OCI-LY7 (cell line): ENCODE results near the gene MIPEP. TPM values are rescaled to one million over a fixed set of nuclear protein-coding genes. Genes with fewer than 3 reads are reported as not detected.

ENCODE experiments used
- BruUV-seq: library from RNA; stranded (reverse); fragments of 400-500 nt; replicated peaks from 2 replicates; lab custom pipeline; 2021; lab: Mats Ljungman, UMichigan
- CTCF ChIA-PET: fragments of 300-600 bp; sonication (Branson Sonifier 250); formaldehyde crosslinking; loops from one replicate; lab custom pipeline; 2022; ENCODE audit warnings: antibody characterized with exemption; ENCODE audit not compliant: unreplicated experiment; lab: Charles Lee
- POLR2A ChIA-PET: fragments of 300-600 bp; sonication (Branson Sonifier 250); formaldehyde crosslinking; loops from one replicate; lab custom pipeline; 2022; ENCODE audit warnings: antibody characterized with exemption; lab: Charles Lee
- DNase-seq: peaks from one replicate; pipeline ENCODE4 v3.0.0-alpha.2; 2015; ENCODE audit warnings: low spot score
- H2AFZ ChIP-seq: fragments of 200-600 bp; sonication (generic), shearing (Covaris generic); 2 replicates; pipeline ENCODE4 v1.6.1; 2014; ENCODE audit warnings: mild to moderate bottlenecking, antibody characterized with exemption, low read length, moderate library complexity
- H3K27ac ChIP-seq: fragments of 200-600 bp; sonication (generic); 2 replicates; pipeline ENCODE4 v1.5.1; 2014; ENCODE audit warnings: mixed run types, low read depth, mild to moderate bottlenecking, moderate library complexity, low read length, inconsistent platforms; ENCODE audit not compliant: poor library complexity, severe bottlenecking
- H3K36me3 ChIP-seq: fragments of 200-600 bp; sonication (generic); 2 replicates; pipeline ENCODE4 v1.6.1; 2014; ENCODE audit warnings: mild to moderate bottlenecking, antibody characterized with exemption, low read length, moderate library complexity, mixed read lengths; ENCODE audit not compliant: insufficient read depth
- H3K4me1 ChIP-seq: fragments of 200-600 bp; sonication (generic); 2 replicates; pipeline ENCODE4 v1.5.1; 2014; ENCODE audit warnings: mild to moderate bottlenecking, low read length; ENCODE audit not compliant: insufficient read depth, poor library complexity, severe bottlenecking
- H3K4me2 ChIP-seq: fragments of 200-600 bp; sonication (generic); 2 replicates; pipeline ENCODE4 v1.6.1; 2014; ENCODE audit warnings: mild to moderate bottlenecking, low read length
- H3K4me3 ChIP-seq: fragments of 200-600 bp; sonication (generic); 2 replicates; pipeline ENCODE4 v1.5.1; 2014; ENCODE audit warnings: mild to moderate bottlenecking, low read depth, low read length; ENCODE audit not compliant: poor library complexity, severe bottlenecking
- H3K79me2 ChIP-seq: fragments of 200-600 bp; sonication (generic); 2 replicates; pipeline ENCODE4 v1.6.1; 2016; ENCODE audit warnings: low read depth, mild to moderate bottlenecking, low read length, moderate library complexity, mixed read lengths; ENCODE audit not compliant: insufficient read depth
- H3K9me2 ChIP-seq: fragments of 200-600 bp; sonication (generic); 2 replicates; pipeline ENCODE4 v1.6.1; 2016; ENCODE audit warnings: mild to moderate bottlenecking, low read length, mixed read lengths; ENCODE audit not compliant: insufficient read depth
- H3K9me3 ChIP-seq: fragments of 200-600 bp; sonication (generic); 2 replicates; pipeline ENCODE4 v1.6.1; 2014; ENCODE audit warnings: mild to moderate bottlenecking, mixed run types, low read length, mixed read lengths
- H4K20me1 ChIP-seq: fragments of 200-600 bp; sonication (generic); 2 replicates; pipeline ENCODE4 v1.6.1; 2014; ENCODE audit warnings: mild to moderate bottlenecking, antibody characterized with exemption, low read length, moderate library complexity, mixed read lengths; ENCODE audit not compliant: insufficient read depth
- EZH2phosphoT487 ChIP-seq: fragments of 200-600 bp; sonication (generic); IDR thresholded peaks from 2 replicates; pipeline ENCODE4 v1.6.1; 2018; ENCODE audit warnings: low read depth, borderline replicate concordance, mild to moderate bottlenecking, mixed run types, antibody characterized with exemption, low read length, moderate library complexity, mixed read lengths
- intact Hi-C: fragments of 100-400 bp; cut with micrococcal nuclease; formaldehyde crosslinking; loops from one replicate; pipeline ENCODE4 v1.10.0; 2022; ENCODE audit not compliant: unreplicated experiment
- total RNA-seq, 2 experiments: library from RNA; depleted of rRNA in 1 of 2; stranded (reverse); fragments of >200 nt in 1 of 2; shearing (Covaris generic) in 1 of 2; gene quantifications; 2 replicates each; pipeline ENCODE4 v1.2.3, GENCODE V29; 2014 to 2022
- TF ChIP-seq, protein P1 (sequence below): fragments of 200-600 bp; sonication (generic); conservative IDR thresholded peaks from 2 replicates; pipeline ENCODE4 v1.5.1; 2014; ENCODE audit warnings: mild to moderate bottlenecking, antibody characterized with exemption, low read length, moderate library complexity, mixed read lengths

MIPEP gene
- total RNA-seq, 2 experiments from 2014 or later: 13.5 to 15.7 TPM

DNA sequence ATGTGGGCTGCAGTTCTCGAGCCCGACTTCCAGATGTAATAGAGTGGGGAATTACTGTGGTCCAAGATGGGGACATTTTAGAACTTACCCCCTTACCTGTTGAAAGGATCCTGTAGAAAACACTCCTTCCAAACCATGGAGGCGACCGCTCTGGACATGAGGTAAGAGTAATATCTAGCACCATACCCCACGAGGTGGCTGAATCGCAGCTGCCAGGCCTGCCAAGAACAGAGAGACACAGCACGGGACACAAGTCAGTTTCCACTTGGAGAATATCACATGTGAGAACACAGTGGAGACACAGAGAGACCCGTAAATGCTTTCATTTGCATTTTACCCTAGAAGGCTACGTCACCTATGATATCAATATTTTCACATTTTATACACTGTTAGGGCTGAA lies 129.2 kb downstream of the MIPEP start:
- CTCF ChIA-PET: no interaction called here
- BruUV-seq: no TSS peak
- Histone ChIP-seq H4K20me1 (no peaks in the 10 kb centered on the region), H3K79me2 (no peaks in the 10 kb centered on the region), H3K4me1 (peaks cover 6% of the 10 kb centered on the region), H3K9me3 (no peaks in the 10 kb centered on the region), H3K9me2 (no peaks in the 10 kb centered on the region), H2AFZ (no peak overlapping the region), H3K4me3 (no peak overlapping the region), H3K36me3 (no peaks in the 10 kb centered on the region), H3K27ac (no peak overlapping the region), H3K4me2 (no peak overlapping the region)
- no peak for DNase-seq
- intact Hi-C loops: no loop called here
- POLR2A ChIA-PET: no interaction called here
- TF ChIP-seq, protein P1, sequence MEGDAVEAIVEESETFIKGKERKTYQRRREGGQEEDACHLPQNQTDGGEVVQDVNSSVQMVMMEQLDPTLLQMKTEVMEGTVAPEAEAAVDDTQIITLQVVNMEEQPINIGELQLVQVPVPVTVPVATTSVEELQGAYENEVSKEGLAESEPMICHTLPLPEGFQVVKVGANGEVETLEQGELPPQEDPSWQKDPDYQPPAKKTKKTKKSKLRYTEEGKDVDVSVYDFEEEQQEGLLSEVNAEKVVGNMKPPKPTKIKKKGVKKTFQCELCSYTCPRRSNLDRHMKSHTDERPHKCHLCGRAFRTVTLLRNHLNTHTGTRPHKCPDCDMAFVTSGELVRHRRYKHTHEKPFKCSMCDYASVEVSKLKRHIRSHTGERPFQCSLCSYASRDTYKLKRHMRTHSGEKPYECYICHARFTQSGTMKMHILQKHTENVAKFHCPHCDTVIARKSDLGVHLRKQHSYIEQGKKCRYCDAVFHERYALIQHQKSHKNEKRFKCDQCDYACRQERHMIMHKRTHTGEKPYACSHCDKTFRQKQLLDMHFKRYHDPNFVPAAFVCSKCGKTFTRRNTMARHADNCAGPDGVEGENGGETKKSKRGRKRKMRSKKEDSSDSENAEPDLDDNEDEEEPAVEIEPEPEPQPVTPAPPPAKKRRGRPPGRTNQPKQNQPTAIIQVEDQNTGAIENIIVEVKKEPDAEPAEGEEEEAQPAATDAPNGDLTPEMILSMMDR: no peak
- TF ChIP-seq EZH2phosphoT487: no peak

DNA sequence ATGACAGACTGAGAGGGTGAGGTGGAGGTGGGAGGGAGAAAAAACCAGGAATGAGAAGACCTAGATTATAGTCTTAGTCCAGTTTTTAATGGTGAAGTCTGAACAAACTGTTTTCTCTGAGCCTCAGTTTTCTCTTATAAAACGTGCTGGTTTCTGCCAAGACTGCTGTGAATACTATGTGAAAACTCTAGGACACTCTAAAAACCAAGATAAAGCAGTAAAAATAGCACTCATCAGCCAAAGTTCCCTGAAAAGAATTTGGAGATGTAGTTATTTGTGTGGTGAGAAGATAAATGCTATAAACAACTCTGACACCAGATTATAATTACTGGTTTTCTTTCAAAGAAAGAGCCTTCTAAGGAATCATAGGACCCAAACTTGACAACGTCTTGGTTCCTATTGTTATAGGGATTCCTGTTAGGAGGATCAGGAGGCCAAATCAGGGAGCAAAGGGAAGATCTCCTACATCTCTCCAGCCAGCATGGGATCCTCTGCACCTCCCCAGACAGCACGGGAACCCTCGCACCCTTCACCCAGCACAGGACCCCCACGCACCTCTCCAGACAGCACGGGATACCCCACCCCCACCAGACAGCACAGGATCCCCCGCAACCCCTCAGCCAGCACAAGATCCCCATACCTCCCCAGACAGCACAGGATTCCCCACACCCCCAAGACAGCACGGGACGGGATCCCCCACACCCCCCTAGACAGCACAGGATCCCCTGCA lies 130.2 kb downstream of the MIPEP start:
- intact Hi-C loops: no loop called here
- Histone ChIP-seq H3K9me3 (no peaks in the 10 kb centered on the region), H3K9me2 (no peaks in the 10 kb centered on the region), H3K36me3 (no peaks in the 10 kb centered on the region), H3K4me1 (no peaks in the 10 kb centered on the region), H3K27ac (no peak overlapping the region), H4K20me1 (no peaks in the 10 kb centered on the region), H3K4me2 (no peak overlapping the region), H3K79me2 (no peaks in the 10 kb centered on the region), H3K4me3 (no peak overlapping the region), H2AFZ (no peak overlapping the region)
- POLR2A ChIA-PET: no interaction called here
- DNase-seq: no peak
- no peak for TF ChIP-seq EZH2phosphoT487
- TF ChIP-seq, protein P1: no peak
- CTCF ChIA-PET: no interaction called here
- no TSS peak for BruUV-seq

DNA sequence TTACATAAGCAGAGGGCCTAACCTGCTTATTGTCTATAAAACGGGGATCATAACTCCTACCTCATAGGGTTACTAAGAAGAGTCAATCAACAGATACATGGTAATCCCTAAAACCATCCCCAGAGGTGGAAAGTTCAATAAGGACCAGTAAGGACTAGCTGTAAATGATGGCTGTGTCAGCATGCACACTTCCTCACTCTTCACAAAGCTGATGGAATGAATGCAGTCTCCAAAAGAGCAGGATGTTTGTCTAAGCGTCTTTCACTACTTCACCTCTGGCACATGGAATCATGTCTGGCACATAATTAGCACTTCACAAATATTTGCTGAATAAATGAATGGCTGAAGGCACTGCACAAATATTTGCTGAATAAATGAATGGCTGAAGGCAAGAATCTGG lies 134.2 kb downstream of the MIPEP start:
- Histone ChIP-seq H3K4me2 (no peak overlapping the region), H3K4me1 (peaks cover 17% of the 10 kb centered on the region), H2AFZ (no peak overlapping the region), H3K27ac (no peak overlapping the region), H3K36me3 (no peaks in the 10 kb centered on the region), H3K9me2 (no peaks in the 10 kb centered on the region), H3K9me3 (no peaks in the 10 kb centered on the region), H3K4me3 (no peak overlapping the region), H3K79me2 (no peaks in the 10 kb centered on the region), H4K20me1 (no peaks in the 10 kb centered on the region)
- intact Hi-C loops: no loop called here
- TF ChIP-seq, protein P1: no peak
- no peak for TF ChIP-seq EZH2phosphoT487
- no peak for DNase-seq
- POLR2A ChIA-PET: interaction anchor here (1.0 kb wide), 1 partner anchor 20 kb away, joined by 6 read pairs; no protein-coding TSS in a partner anchor
- CTCF ChIA-PET: no interaction called here
- BruUV-seq: no TSS peak
